OCI-LY1 (cell line): ENCODE measurements around the gene RIOK1.
"Not testable (repeated sequence)": the region's sequence is repeated elsewhere in the genome, so short reads cannot be mapped to it uniquely, and the experiment has no call there.

Experiments
- H2AFZ ChIP-seq: fragments of 200-600 bp; sonication (generic), shearing (Covaris generic); 2 replicates; pipeline ENCODE4 v1.6.0; 2014; ENCODE audit warnings: antibody characterized with exemption, mild to moderate bottlenecking, low read length
- H3F3A ChIP-seq: fragments of 200-600 bp; sonication (generic), shearing (Covaris generic); 2 replicates; pipeline ENCODE4 v1.6.0; 2014; ENCODE audit warnings: mild to moderate bottlenecking, antibody characterized with exemption, low read length, moderate library complexity; ENCODE audit not compliant: insufficient read depth
- H3K27ac ChIP-seq: fragments of 200-600 bp; sonication (generic); 2 replicates; pipeline ENCODE4 v1.5.1; 2014; ENCODE audit warnings: low read length, mixed run types, mild to moderate bottlenecking, low read depth; ENCODE audit not compliant: poor library complexity, severe bottlenecking
- H3K27me3 ChIP-seq: fragments of 200-600 bp; sonication (generic); 2 replicates; pipeline ENCODE4 v1.6.0; 2014; ENCODE audit warnings: antibody characterized with exemption, mild to moderate bottlenecking, low read length, moderate library complexity; ENCODE audit not compliant: insufficient read depth
- H3K36me3 ChIP-seq: fragments of 200-600 bp; sonication (generic); 2 replicates; pipeline ENCODE4 v1.6.1; 2014; ENCODE audit warnings: mild to moderate bottlenecking, antibody characterized with exemption, low read length, moderate library complexity, mixed read lengths; ENCODE audit not compliant: insufficient read depth
- H3K4me1 ChIP-seq: fragments of 200-600 bp; sonication (generic); 2 replicates; pipeline ENCODE4 v1.5.1; 2014; ENCODE audit warnings: mild to moderate bottlenecking, low read length, moderate library complexity; ENCODE audit not compliant: insufficient read depth, severe bottlenecking
- H3K4me2 ChIP-seq: fragments of 200-600 bp; sonication (generic), shearing (Covaris generic); 2 replicates; pipeline ENCODE4 v1.6.1; 2014; ENCODE audit warnings: low read length
- H3K4me3 ChIP-seq: fragments of 200-600 bp; sonication (generic); 2 replicates; pipeline ENCODE4 v1.5.1; 2014; ENCODE audit warnings: low read length, low read depth, mild to moderate bottlenecking, mixed read lengths; ENCODE audit not compliant: poor library complexity, severe bottlenecking
- H3K79me2 ChIP-seq: fragments of 200-600 bp; shearing (Covaris generic); 2 replicates; pipeline ENCODE4 v1.6.1; 2016; ENCODE audit warnings: mixed run types, low read length, mixed read lengths; ENCODE audit not compliant: insufficient read depth
- H3K9ac ChIP-seq: fragments of 200-600 bp; sonication (generic), shearing (Covaris generic); 2 replicates; pipeline ENCODE4 v1.6.1; 2014; ENCODE audit warnings: mild to moderate bottlenecking, low read length, mixed read lengths
- H3K9me2 ChIP-seq: fragments of 200-600 bp; sonication (generic), shearing (Covaris generic); 2 replicates; pipeline ENCODE4 v1.6.1; 2014; ENCODE audit warnings: low read depth, mild to moderate bottlenecking, low read length, mixed read lengths
- H3K9me3 ChIP-seq: fragments of 200-600 bp; shearing (Covaris generic); 2 replicates; pipeline ENCODE4 v1.6.1; 2014; ENCODE audit warnings: low read length, mixed read lengths
- H4K20me1 ChIP-seq: fragments of 200-600 bp; sonication (generic), shearing (Covaris generic); 2 replicates; pipeline ENCODE4 v1.6.0; 2016; ENCODE audit warnings: mild to moderate bottlenecking, low read length; ENCODE audit not compliant: insufficient read depth
- EZH2 ChIP-seq: fragments of 200-600 bp; sonication (generic), shearing (Covaris generic); IDR thresholded peaks from 2 replicates; pipeline ENCODE4 v1.8.0; 2017; ENCODE audit warnings: borderline replicate concordance, mixed run types, mild to moderate bottlenecking, antibody characterized with exemption, low read length, moderate library complexity, mixed read lengths
- TF ChIP-seq, protein P1 (sequence below): fragments of 200-600 bp; sonication (generic), shearing (Covaris generic); IDR thresholded peaks from 2 replicates; pipeline ENCODE4 v1.5.1; 2017; ENCODE audit warnings: mild to moderate bottlenecking, antibody characterized with exemption, low read length, moderate library complexity, mixed read lengths

RIOK1 gene

GRCh38 chr6:7454696-7455358 lies 65.2 kb downstream of the RIOK1 start:
- H3K4me1 ChIP-seq = no peaks in the 10 kb centered on the region

DNA sequence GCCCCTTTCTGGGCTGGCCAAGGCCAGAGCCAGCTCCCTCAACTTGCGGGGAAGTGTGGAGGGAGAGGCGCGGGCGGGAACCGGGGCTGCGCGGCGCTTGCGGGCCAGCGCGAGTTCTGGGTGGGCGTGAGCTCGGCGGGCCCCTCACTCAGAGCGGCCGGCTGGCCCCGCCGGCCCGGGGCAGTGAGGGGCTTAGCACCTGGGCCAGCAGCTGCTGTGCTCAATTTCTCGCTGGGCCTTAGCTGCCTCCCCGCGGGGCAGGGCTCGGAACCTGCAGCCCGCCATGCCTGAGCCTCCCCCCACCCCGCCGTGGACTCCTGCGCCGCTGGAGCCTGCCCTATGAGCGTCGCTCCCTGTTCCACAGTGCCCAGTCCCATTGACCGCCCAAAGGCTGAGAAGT lies 66.7 kb downstream of the RIOK1 start:
- H3K4me1 ChIP-seq, H3K4me2 ChIP-seq, H3F3A ChIP-seq, H3K36me3 ChIP-seq, H4K20me1 ChIP-seq, H3K9me2 ChIP-seq, H3K79me2 ChIP-seq, H3K9ac ChIP-seq, H3K4me3 ChIP-seq, H2AFZ ChIP-seq, H3K27me3 ChIP-seq, H3K27ac ChIP-seq, H3K9me3 ChIP-seq: not testable (repeated sequence)

More at GRCh38 chr6:7454696-7455358, 65.2 kb downstream of the RIOK1 start:
- Histone ChIP-seq H2AFZ (no peak overlapping the region), H3K4me2 (no peak overlapping the region), H3K9ac (no peak overlapping the region), H3K4me3 (no peak overlapping the region), H3K27me3 (no peaks in the 10 kb centered on the region), H3K36me3 (no peaks in the 10 kb centered on the region), H3K27ac (no peak overlapping the region), H3F3A (no peaks in the 10 kb centered on the region), H4K20me1 (no peaks in the 10 kb centered on the region), H3K9me3 (no peaks in the 10 kb centered on the region), H3K79me2 (no peaks in the 10 kb centered on the region), H3K9me2 (no peaks in the 10 kb centered on the region)
- TF ChIP-seq, protein P1, sequence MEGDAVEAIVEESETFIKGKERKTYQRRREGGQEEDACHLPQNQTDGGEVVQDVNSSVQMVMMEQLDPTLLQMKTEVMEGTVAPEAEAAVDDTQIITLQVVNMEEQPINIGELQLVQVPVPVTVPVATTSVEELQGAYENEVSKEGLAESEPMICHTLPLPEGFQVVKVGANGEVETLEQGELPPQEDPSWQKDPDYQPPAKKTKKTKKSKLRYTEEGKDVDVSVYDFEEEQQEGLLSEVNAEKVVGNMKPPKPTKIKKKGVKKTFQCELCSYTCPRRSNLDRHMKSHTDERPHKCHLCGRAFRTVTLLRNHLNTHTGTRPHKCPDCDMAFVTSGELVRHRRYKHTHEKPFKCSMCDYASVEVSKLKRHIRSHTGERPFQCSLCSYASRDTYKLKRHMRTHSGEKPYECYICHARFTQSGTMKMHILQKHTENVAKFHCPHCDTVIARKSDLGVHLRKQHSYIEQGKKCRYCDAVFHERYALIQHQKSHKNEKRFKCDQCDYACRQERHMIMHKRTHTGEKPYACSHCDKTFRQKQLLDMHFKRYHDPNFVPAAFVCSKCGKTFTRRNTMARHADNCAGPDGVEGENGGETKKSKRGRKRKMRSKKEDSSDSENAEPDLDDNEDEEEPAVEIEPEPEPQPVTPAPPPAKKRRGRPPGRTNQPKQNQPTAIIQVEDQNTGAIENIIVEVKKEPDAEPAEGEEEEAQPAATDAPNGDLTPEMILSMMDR = no peak
- TF ChIP-seq EZH2 = no peak

- H3K27ac ChIP-seq = no peak overlapping the region
- TF ChIP-seq, protein P1 = no peak
- no peak for TF ChIP-seq EZH2
Measured at GRCh38 chr6:7461416-7461815, 71.8 kb downstream of the RIOK1 start.

DNA sequence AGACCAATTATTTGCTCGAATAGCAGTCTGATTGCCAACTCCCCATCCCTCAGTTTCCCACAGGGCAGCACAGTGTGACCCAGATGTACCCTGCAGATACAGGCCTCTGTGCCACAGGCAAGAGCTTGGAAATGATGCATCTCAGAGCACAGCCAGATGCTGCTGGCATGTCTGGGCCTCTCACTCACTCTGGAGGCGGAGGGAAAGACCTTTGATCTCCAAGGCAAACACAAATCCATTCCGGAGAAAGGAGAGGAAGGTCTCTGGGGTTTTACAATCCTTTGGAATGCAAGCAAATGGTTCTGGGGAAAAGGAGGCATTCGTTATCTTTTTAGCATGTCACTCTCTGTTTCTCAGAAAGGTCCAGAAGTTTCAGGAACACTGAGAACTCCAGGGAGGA lies 74.2 kb downstream of the RIOK1 start:
- Histone ChIP-seq H3F3A (no peaks in the 10 kb centered on the region), H3K4me3 (no peak overlapping the region), H3K27me3 (no peaks in the 10 kb centered on the region), H4K20me1 (no peaks in the 10 kb centered on the region), H3K9me2 (no peaks in the 10 kb centered on the region), H3K9ac (no peak overlapping the region), H3K27ac (no peak overlapping the region), H3K36me3 (no peaks in the 10 kb centered on the region), H3K9me3 (no peaks in the 10 kb centered on the region), H2AFZ (no peak overlapping the region), H3K4me1 (no peaks in the 10 kb centered on the region), H3K79me2 (no peaks in the 10 kb centered on the region), H3K4me2 (no peak overlapping the region)
- TF ChIP-seq, protein P1 = no peak
- no peak for TF ChIP-seq EZH2

More at GRCh38 chr6:7461416-7461815, 71.8 kb downstream of the RIOK1 start:
- no peaks in the 10 kb centered on the region for H3K9me2 ChIP-seq
- no peak overlapping the region for H3K4me2 ChIP-seq
- H3K79me2 ChIP-seq = no peaks in the 10 kb centered on the region
- no peaks in the 10 kb centered on the region for H3K36me3 ChIP-seq
- no peaks in the 10 kb centered on the region for H3K9me3 ChIP-seq
- no peaks in the 10 kb centered on the region for H3K27me3 ChIP-seq
- H3F3A ChIP-seq = no peaks in the 10 kb centered on the region
- H3K4me3 ChIP-seq = no peak overlapping the region
- no peak overlapping the region for H3K9ac ChIP-seq
- no peak overlapping the region for H2AFZ ChIP-seq
- no peaks in the 10 kb centered on the region for H4K20me1 ChIP-seq
- H3K4me1 ChIP-seq = no peaks in the 10 kb centered on the region
